ENCODE measurements around the gene EMC10.
A peak's percentile ranks its signal among the peaks of the same experiment; 100 is the strongest.
"Not testable (repeated sequence)": the region's sequence is repeated elsewhere in the genome, so short reads cannot be mapped to it uniquely, and the experiment has no call there.

EMC10 gene
- 94.4 to 205 (median 139) reads per million in 18 experiments for total RNA-seq

DNA sequence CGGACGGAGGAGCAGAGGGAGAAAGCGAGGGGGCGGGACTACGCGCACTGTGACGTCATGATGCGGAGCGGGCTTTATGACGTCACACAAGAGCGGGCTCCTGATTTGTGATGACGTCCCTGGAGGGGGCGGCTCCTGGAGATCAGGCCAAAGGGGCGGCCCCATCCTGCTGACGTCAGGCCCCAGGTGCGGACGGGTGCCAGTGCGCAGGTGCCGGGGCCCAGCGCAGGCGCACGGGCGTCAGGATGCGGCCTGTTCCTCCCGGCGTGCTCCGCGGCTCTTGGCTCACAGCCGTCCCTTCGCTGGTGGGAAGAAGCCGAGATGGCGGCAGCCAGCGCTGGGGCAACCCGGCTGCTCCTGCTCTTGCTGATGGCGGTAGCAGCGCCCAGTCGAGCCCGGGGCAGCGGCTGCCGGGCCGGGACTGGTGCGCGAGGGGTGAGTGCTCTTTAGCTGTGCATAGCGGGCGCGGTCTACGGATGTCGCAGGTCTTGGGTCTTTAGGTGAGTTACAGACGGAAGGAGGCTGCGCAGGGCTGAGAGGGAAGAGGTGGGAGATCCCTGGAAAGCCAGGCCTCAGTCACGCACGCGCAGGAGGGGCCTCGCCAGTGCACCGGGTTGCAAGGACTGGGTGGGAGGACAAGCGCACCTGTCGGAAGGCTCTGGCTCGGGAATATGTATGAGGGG is at the start of gene EMC10, which contains the start of gene GARIN5A:
Gene EMC10 (plus strand): TSS at position 284 of the 683 bp plus-strand sequence. CDS start 38 bp downstream, at position 322.
Gene GARIN5A (minus strand): TSS at position 625 of the 683 bp plus-strand sequence. CDS start 460 bp downstream, at position 165.
- DNase-seq = peak; percentile 91 to 93

DNA sequence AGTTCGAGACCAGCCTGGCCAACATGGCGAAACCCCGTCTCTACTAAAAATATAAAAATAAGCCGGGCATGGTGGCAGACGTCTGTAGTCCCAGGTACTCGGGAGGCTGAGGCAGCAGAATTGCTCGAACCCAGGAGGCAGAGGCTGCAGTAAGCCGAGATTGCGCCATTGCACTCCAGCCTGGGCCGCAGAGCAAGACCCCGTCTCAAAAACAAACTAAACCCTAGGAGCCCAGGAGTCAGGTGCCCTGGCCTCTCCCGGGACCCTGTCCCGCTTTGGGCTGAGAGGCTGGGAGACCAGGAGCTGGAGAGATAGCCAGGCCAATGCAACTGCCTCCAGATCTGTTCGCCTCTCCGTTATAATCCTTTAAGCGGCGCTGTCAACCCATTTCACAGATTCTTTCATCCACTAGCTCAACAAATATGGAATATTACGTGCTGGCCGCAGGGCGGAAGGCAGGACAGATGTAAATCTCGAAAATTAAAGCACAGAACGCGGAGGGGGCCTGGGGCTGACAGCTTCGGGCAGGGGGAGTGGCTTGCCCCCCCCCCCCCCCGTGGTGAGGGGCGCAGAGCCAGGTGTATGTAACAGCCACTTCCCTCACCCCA is 48.9 kb upstream of the EMC10 start:
- no peak for DNase-seq

DNA sequence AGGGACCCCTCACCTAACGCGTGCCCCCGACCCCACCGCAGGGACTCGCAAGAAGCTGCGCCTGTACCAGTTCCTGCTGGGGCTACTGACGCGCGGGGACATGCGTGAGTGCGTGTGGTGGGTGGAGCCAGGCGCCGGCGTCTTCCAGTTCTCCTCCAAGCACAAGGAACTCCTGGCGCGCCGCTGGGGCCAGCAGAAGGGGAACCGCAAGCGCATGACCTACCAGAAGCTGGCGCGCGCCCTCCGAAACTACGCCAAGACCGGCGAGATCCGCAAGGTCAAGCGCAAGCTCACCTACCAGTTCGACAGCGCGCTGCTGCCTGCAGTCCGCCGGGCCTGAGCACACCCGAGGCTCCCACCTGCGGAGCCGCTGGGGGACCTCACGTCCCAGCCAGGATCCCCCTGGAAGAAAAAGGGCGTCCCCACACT is 48.3 kb upstream of the EMC10 start:
- peak; percentile 92 to 97 for DNase-seq

GRCh38 chr19:50428772-50429463 is 47.4 kb upstream of the EMC10 start:
- DNase-seq = no peak

DNA sequence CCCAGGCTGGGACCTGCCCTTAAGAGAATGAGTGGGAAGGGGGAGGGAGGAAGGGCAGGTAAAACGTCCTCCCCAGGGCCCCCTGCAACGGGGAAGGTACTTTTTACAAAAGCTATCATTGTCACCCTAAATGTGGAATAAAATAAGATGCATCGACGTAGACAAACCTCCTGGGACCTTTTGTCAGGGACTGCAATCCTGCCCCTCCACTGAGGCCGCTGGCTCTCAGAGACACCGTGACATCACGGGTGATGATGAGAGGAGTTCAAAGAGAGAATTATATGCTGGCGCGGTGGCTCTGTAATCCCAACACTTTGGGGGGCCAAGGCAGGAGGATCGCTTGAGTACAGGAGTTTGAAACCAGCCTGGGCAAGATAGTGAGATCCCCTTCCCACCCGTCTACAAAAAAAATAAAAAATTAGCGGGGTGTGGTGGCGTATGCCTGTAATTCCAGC is 45.4 kb upstream of the EMC10 start:
- no peak for DNase-seq

DNA sequence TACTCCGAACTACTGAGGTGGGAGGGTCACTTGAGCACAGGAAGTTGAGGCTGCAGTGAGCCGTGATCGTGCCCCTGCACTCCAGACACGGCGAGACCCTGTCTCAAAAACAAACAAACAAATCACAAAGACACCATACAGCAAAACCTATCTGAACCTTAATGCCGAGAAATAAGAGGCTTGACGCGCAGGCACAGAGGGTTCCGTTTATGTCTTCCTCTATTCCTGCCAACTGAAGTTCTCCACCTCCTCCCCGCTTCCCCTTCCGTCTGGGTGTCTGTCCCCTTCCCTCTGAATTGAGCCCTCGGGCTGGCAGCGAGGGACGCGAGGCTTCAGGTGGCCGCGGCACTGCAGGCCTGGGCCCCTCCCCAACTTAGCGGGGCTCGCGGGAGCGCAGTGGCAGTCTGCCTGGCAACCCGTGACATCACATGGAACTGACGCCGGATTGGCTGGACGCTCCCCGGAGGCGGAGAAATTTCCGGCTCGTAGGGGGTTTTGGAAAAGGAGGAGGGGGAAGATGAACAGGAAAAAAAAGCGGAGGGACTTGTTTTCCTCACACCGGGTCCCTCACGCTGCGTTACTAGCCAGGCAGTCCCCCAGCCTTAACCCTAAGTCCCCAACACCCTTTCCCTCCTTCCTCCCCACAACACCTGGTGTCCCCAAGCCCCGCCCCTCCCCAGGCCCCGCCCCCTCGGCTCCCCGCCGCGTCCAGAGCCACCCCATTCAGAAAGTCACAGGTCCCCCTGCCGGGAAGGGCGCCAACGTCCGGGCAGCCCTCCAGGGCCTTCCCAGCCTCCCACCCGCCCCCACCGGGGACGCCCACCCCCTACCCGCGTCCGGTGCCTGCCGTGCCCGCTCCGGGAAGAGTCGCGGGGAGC is 44.7 kb upstream of the EMC10 start:
- peak; percentile 83 to 85 for DNase-seq

DNA sequence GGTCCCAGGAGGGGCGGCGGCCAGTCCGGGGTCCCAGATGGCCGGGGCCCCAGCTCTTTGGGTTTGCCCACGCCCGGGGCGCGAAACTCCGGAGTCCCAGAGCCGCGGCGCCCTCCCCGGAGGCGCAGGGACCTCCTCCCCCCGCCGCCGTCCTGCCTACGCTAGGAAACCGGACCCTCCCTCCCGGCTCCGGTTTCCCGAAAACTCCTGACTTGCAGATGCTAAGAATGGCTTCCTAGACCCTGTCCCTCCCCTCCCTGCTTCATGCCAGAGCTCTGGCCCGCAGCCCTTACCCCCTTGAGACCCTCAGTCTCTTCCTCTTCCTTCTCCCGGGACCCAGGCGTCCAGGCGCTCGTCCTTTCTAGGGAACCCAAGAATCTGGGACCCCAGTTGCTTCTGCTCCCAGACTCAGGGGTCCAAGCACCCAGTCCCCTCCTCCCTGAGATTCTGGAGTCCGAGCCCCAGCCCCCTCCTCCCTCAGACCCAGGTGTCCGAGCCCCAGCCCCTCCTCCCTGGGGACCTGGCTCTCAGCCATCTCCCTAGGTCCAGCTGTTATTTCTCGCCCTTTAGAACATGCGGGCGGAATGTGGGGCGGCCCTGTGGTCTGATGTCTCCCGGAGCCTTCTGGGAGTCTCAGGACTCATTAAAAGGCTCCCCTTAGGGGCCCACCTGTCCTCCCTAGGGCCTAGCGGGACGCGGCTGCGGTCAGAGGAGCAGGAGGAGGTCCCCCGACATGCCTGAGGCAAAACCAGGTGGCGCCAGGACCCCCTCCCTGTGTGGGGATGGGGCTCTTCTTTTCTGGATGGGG is 43.9 kb upstream of the EMC10 start, which contains the start of gene MYBPC2:
Gene MYBPC2 (plus strand): TSS at position 672 of the 808 bp plus-strand sequence. CDS start 62 bp downstream, at position 734.
- DNase-seq = no peak

DNA sequence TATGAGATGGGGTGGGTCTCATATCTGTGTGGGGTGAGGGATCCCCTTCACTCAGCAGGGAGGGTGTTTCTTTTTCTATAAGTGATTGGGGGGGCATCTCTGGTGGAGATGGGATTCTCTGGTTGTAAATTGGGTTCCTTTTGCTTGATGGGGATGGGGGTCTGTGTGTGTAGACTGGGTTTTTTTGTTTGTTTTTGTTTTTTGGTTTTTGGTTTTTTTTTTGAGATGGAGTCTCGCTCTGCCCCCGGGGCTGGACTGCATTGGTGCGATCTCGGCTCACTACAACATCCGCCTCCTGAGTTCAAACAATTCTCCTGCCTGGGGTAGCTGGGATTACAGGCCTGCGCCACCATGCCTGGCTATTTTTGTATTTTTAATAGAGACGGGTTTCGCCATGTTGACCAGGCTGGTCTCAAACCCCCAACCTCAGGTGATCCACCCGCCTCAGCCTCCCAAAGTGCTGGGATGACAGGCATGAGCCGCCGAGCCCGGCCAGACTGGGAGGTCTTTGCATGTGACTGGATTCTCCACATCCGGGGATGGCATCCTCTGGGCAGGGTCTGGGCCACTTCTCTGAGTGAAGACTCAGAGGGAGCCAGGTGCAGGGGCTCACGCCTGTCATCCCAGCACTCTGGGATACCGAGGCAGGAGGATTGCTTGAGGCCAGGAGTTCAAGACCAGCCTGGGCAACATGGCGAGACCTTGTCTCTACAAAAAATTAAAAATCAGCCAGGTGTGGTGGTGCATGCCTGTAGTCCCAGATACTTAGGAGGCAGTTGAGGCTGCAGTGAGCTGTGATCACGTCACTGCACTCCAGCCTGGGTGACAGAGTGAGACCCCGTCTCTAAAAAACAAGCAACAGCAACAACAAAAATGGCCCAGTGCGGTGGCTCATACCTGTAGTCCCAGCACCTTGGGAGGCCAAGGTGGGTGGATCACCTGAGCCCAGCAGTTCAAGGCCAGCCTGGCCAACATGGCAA is 42.8 kb upstream of the EMC10 start:
- no peak for DNase-seq

DNA sequence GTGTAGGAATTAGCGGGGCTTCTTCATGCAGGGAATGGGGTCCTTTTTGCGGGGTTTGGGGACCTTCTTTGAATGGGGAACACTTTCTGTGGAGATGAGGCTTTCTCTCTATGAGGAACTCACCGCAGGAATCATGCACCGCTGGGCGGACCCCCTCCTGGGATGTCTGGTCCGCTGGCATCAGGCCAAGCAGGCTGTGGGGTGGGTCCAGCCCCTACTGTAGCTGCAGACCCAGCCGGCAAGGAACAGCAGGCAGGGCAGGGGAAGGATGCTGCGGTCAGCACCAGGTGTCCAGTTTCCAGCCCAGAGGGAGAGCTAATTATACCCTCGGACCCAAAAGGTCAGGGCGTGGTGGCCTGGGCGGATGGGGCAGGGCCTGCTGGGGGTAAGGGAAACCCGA is 41.8 kb upstream of the EMC10 start:
- DNase-seq = no peak

DNA sequence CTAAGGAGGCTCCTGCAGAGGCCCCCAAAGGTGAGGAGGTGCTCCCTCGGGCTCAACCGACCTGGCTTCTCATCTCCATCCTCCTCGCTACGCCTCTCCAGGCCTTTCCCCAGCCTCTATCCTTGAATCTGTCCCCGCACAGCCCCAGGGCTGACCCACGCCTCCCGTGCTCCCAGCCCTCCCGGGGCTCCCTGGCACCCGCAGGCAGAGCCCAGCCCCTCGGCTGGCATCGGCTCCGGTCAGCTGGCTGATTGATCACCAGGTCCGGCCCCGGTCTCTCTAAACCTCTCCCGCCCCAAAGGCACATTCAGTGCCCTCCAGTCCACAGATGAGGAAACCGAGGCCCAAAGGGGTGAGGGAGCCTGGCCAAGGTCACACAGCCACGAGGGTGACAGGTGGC is 41.1 kb upstream of the EMC10 start:
- no peak for DNase-seq

DNA sequence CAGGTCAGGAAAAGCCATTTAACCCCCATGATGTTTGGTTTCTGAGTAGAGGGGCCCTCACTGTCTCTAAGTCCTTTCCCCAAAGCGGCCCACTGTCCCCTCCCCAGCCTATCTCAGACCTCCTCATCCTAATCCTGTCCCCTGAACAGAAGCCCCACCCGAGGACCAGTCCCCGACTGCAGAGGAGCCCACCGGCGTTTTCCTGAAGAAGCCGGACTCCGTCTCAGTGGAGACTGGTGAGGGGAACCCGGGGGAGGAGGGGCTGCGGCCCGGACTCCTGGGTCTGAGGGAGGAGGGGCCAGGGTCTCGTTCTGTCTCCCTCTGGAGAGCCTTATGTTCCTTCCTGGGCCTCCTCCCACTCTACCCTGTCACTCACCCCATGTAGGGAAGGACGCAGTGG is 40.7 kb upstream of the EMC10 start:
- DNase-seq = no peak

DNA sequence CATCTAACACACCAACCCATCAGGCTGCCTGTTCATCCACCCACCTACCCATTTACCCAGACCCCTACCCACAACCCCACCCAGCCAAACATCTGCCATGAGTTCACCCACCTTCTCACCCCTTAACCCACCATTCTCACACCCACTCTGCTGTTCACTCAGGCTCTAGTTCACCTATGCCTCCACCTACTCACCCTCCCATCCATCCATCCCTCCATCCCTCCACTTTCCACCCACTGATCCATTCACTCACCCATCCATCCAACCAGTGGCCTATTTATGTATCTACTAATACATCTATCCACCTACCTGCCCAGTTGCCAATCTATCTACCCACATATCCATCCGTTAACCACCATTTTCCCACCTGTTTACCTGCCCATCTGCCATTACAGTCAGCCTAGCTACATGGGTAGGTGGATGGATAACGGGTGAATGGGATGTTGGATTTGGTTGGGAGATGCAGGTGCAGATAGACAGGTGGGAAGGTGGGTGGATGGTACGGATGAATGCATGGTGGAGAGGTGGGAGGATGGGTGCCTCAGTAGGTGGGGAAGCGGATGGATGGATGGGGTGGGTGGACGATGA is 38.4 kb upstream of the EMC10 start:
- no peak for DNase-seq

- not testable (repeated sequence) for DNase-seq
These were observed 37.2 kb upstream of the EMC10 start for GRCh38 chr19:50439130-50439529.

GRCh38 chr19:50444059-50444458 is 32.2 kb upstream of the EMC10 start:
- DNase-seq = no peak

DNA sequence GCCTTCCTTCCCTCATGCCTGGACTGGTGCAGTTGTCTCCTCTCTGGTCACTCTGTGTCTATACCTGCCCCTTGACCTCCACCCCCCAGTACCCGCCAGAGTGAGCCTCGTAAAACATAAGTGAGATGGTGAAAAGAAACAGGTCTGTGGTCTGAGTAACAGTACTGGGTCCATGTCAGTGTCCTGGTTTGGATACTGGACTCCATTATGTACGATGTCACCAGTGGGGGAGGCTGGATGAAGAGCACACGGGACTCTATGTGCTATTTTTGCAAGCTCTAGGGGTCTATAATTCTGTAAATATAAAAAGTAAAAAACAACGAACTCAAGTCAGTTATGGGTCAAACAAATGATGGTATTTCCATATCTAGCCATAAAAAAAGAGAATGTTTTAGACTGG is 29.3 kb upstream of the EMC10 start:
- no peak for DNase-seq

GRCh38 chr19:50447750-50448149 is 28.6 kb upstream of the EMC10 start:
- no peak for DNase-seq

- no peak for DNase-seq
These were observed 26.9 kb upstream of the EMC10 start for GRCh38 chr19:50449236-50449899.

GRCh38 chr19:50450369-50451222 is 25.7 kb upstream of the EMC10 start:
- DNase-seq = no peak
